ENCODE data around the gene ANGPT4.
A peak's percentile ranks its signal among the peaks of the same experiment; 100 is the strongest.

Gene ANGPT4

GRCh38 chr20:916125-916799, at the start of gene ANGPT4:
Gene ANGPT4, minus strand, starts transcription at chr20:916334. Its CDS starts 120 bp downstream, at chr20:916214.
- DNase-seq: no peak

GRCh38 chr20:963795-964194, 47.7 kb upstream of the ANGPT4 start:
- no peak for DNase-seq

GRCh38 chr20:962683-963082, 46.5 kb upstream of the ANGPT4 start:
- no peak for DNase-seq

- no peak for DNase-seq
These were observed 46.1 kb upstream of the ANGPT4 start for GRCh38 chr20:962223-962622.

GRCh38 chr20:961768-962167, 45.6 kb upstream of the ANGPT4 start:
- DNase-seq: no peak

- no peak for DNase-seq
These were observed 44.0 kb upstream of the ANGPT4 start for GRCh38 chr20:959996-960615.

GRCh38 chr20:958936-959815, 43.0 kb upstream of the ANGPT4 start:
- DNase-seq: no peak

GRCh38 chr20:957544-957943, 41.4 kb upstream of the ANGPT4 start:
- no peak for DNase-seq

- peak; percentile 38 for DNase-seq
These were observed 40.3 kb upstream of the ANGPT4 start for GRCh38 chr20:956330-956951.

- no peak for DNase-seq
These were observed 39.5 kb upstream of the ANGPT4 start for GRCh38 chr20:955656-956055.

- no peak for DNase-seq
These were observed 39.0 kb upstream of the ANGPT4 start for GRCh38 chr20:955111-955510.

- no peak for DNase-seq
These were observed 37.6 kb upstream of the ANGPT4 start for GRCh38 chr20:953742-954141.

GRCh38 chr20:952196-952795, 36.2 kb upstream of the ANGPT4 start:
- DNase-seq: no peak

GRCh38 chr20:951384-952169, 35.4 kb upstream of the ANGPT4 start:
- DNase-seq: no peak

GRCh38 chr20:949717-950116, 33.6 kb upstream of the ANGPT4 start:
- no peak for DNase-seq

- no peak for DNase-seq
These were observed 30.7 kb upstream of the ANGPT4 start for GRCh38 chr20:946826-947225.

GRCh38 chr20:945841-946240, 29.7 kb upstream of the ANGPT4 start:
- DNase-seq: no peak

- no peak for DNase-seq
These were observed 28.8 kb upstream of the ANGPT4 start for GRCh38 chr20:944774-945410.

- DNase-seq: no peak
These were observed 28.0 kb upstream of the ANGPT4 start for GRCh38 chr20:944148-944547.

GRCh38 chr20:942611-943010, 26.5 kb upstream of the ANGPT4 start:
- DNase-seq: no peak

- DNase-seq: no peak
These were observed 24.8 kb upstream of the ANGPT4 start for GRCh38 chr20:940926-941325.

- DNase-seq: no peak
These were observed 23.5 kb upstream of the ANGPT4 start for GRCh38 chr20:939606-940005.
